VCaP (cell line): ENCODE results near the gene SLMAP.
A peak's percentile ranks its signal among the peaks of the same experiment; 100 is the strongest.
"Not testable (repeated sequence)": the region's sequence is repeated elsewhere in the genome, so short reads cannot be mapped to it uniquely, and the experiment has no call there.

Experiments
- H3K27ac ChIP-seq: fragments of 450-650 bp; 2 replicates; pipeline ENCODE4 v1.5.1; 2017
- CTCF ChIP-seq: fragments of 450-650 bp; conservative IDR thresholded peaks from 2 replicates; pipeline ENCODE4 v1.5.1; 2017; ENCODE audit warnings: mild to moderate bottlenecking, moderate library complexity

The SLMAP gene

GRCh38 chr3:57864853-57865252, 108.7 kb downstream of the SLMAP start:
- peak overlapping the region; percentile 13 for H3K27ac ChIP-seq

GRCh38 chr3:57869110-57869509, 113.0 kb downstream of the SLMAP start:
- not testable (repeated sequence) for H3K27ac ChIP-seq

More at GRCh38 chr3:57864853-57865252, 108.7 kb downstream of the SLMAP start:
- peak; percentile 87 for TF ChIP-seq CTCF

GRCh38 chr3:57872606-57873005, 116.5 kb downstream of the SLMAP start:
- no peak overlapping the region for H3K27ac ChIP-seq
- no peak for TF ChIP-seq CTCF

- H3K27ac ChIP-seq, result no peak overlapping the region
- TF ChIP-seq CTCF, result no peak
These were observed 120.5 kb downstream of the SLMAP start for GRCh38 chr3:57876632-57877031.

- TF ChIP-seq CTCF, result no peak
- no peak overlapping the region for H3K27ac ChIP-seq
These were observed 121.0 kb downstream of the SLMAP start for GRCh38 chr3:57877116-57877515.

GRCh38 chr3:57884436-57884835, 128.3 kb downstream of the SLMAP start:
- not testable (repeated sequence) for H3K27ac ChIP-seq

- no peak overlapping the region for H3K27ac ChIP-seq
- TF ChIP-seq CTCF, result no peak
These were observed 133.7 kb downstream of the SLMAP start for GRCh38 chr3:57889807-57890206.

GRCh38 chr3:57890874-57891273, 134.8 kb downstream of the SLMAP start:
- no peak for TF ChIP-seq CTCF
- H3K27ac ChIP-seq, result no peak overlapping the region

- no peak overlapping the region for H3K27ac ChIP-seq
- TF ChIP-seq CTCF, result no peak
These were observed 136.3 kb downstream of the SLMAP start for GRCh38 chr3:57892423-57892822.
